ENCODE data around the gene LBHD2. TPM values are rescaled to one million over a fixed set of nuclear protein-coding genes. Genes with fewer than 3 reads are reported as not detected.

The LBHD2 gene
- polyA plus RNA-seq, 1 donor (not counting 4 experiments of a cell fraction or from before 2014, with no cell fraction given) = not detected

DNA sequence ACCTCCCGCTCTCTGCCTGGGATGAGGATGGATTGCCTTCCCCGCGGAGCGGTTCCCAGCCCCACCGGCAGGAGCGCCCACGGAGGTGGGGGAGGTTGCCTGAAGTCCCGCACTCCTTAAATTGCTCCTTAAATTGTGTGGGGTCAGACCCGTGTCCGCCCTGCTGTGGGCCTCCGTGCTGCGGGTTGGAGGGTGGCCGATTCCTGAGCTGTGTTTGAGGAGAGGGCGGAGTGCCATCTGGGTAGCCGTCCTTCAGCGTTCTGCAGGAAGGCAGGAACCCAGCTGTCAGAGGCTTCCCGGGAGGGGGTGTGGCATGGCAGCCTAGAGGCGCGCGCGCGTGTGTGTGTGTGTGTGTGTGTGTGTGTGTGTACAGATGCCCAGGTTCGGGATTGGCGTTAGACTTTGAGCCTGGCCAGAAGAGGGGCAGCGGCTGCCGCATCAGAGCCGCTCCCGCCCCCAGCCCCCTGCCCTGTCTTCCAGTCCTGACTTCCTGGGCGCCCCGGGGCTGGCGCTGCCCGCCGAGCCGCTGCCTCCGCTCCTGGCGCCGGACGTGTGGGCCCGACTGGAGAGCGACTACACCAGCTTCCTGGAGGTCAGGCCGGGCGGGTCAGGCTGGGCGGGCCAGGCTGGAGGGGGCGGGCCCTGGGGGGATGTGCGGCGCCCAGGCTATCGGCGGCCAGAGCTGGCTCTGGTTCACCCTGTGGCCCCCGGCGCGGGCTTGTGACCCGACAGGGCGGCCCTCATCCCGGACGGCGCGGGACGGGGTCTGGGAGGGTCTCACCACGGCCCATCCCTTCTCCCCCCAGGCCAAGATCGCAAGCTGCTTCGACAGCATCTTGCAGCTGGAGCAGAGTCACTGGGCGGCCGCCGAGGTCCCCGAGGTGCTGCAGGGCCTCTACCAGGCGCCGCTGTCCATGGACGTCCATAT, 19.7 kb downstream of the LBHD2 start:
- Histone ChIP-seq H3K9me3 (ENCODE audit: control insufficient read depth, low read depth, low read length) (no peaks in the 10 kb centered on the region), H3K4me2 (ENCODE audit: control insufficient read depth, extremely low read depth, insufficient read depth, low read depth, low read length) (no peak overlapping the region), H4K20me1 (ENCODE audit: control insufficient read depth, extremely low read depth, insufficient read depth, low read length) (peaks cover 2% of the 10 kb centered on the region), H3K9me1 (ENCODE audit: control insufficient read depth, extremely low read depth, insufficient read depth, low read length) (no peaks in the 10 kb centered on the region), H3K4me3 (ENCODE audit: control insufficient read depth in 2 of 3, extremely low read depth in 1 of 3, insufficient read depth in 2 of 3, low read depth in 1 of 3, low read length in 3 of 3) (no peak overlapping the region), H3K27me3 (ENCODE audit: control insufficient read depth, extremely low read depth, insufficient read depth, low read length) (peaks cover 57% of the 10 kb centered on the region), H3K9ac (ENCODE audit: control insufficient read depth, extremely low read depth, insufficient read depth, low read length) (no peak overlapping the region), H2AFZ (ENCODE audit: control insufficient read depth, low read length) (no peak overlapping the region), H3K79me2 (ENCODE audit: control insufficient read depth, insufficient read depth, low read length) (no peaks in the 10 kb centered on the region), H3K27ac (ENCODE audit: control insufficient read depth, insufficient read depth, low read length) (no peak overlapping the region), H3K36me3 (ENCODE audit: control insufficient read depth in 2 of 2, extremely low read depth in 1 of 2, insufficient read depth in 2 of 2, low read length in 2 of 2) (no peaks in the 10 kb centered on the region), H3K4me1 (ENCODE audit: control insufficient read depth, extremely low read depth, insufficient read depth, low read length) (peaks cover 2% of the 10 kb centered on the region)
- no peak for FAIRE-seq
- dilution Hi-C loops (cut with MboI; ENCODE audit: extremely low pct_ligation_motif_present, low sequenced_read_pairs) = no loop called here
- DNase-seq (ENCODE audit: low read depth, low spot score) = no peak
- TF ChIP-seq EZH2 (IDR thresholded peaks at IDR 0.05; ENCODE audit: low read length) (peak; percentile 92), CTCF (optimal IDR thresholded peaks at IDR 0.05 in 1 of 3, IDR thresholded peaks at IDR 0.05 in 1 of 3, conservative IDR thresholded peaks at IDR 0.05 in 1 of 3; ENCODE audit: extremely low read depth in 1 of 3, insufficient read depth in 2 of 3, low read length in 3 of 3) (peak in 1 of 3 experiments; percentile 40)

DNA sequence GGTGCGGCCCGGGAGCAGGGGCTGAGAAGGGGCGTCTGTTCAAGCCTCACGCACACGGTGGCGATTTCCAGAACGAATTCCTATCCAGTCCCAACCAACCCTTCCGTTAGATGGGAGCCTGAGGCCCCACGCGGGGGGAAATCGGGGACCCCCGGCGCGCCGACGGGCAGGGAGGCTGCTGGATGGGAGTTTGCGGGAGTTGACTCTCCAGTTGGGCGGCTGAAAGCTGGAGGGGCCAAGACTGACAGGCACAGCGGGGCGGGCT, 20.3 kb downstream of the LBHD2 start:
- Histone ChIP-seq H2AFZ (ENCODE audit: control insufficient read depth, low read length) (no peak overlapping the region), H3K9me3 (ENCODE audit: control insufficient read depth, low read depth, low read length) (no peaks in the 10 kb centered on the region), H3K4me2 (ENCODE audit: control insufficient read depth, extremely low read depth, insufficient read depth, low read depth, low read length) (no peak overlapping the region), H3K79me2 (ENCODE audit: control insufficient read depth, insufficient read depth, low read length) (no peaks in the 10 kb centered on the region), H4K20me1 (ENCODE audit: control insufficient read depth, extremely low read depth, insufficient read depth, low read length) (peaks cover 2% of the 10 kb centered on the region), H3K4me3 (ENCODE audit: control insufficient read depth in 2 of 3, extremely low read depth in 1 of 3, insufficient read depth in 2 of 3, low read depth in 1 of 3, low read length in 3 of 3) (no peak overlapping the region), H3K9me1 (ENCODE audit: control insufficient read depth, extremely low read depth, insufficient read depth, low read length) (no peaks in the 10 kb centered on the region), H3K27me3 (ENCODE audit: control insufficient read depth, extremely low read depth, insufficient read depth, low read length) (peaks cover 57% of the 10 kb centered on the region), H3K27ac (ENCODE audit: control insufficient read depth, insufficient read depth, low read length) (no peak overlapping the region), H3K4me1 (ENCODE audit: control insufficient read depth, extremely low read depth, insufficient read depth, low read length) (peaks cover 2% of the 10 kb centered on the region), H3K36me3 (ENCODE audit: control insufficient read depth in 2 of 2, extremely low read depth in 1 of 2, insufficient read depth in 2 of 2, low read length in 2 of 2) (no peaks in the 10 kb centered on the region), H3K9ac (ENCODE audit: control insufficient read depth, extremely low read depth, insufficient read depth, low read length) (no peak overlapping the region)
- TF ChIP-seq EZH2 (IDR thresholded peaks at IDR 0.05; ENCODE audit: low read length) = no peak
- no peak for TF ChIP-seq CTCF (optimal IDR thresholded peaks at IDR 0.05 in 1 of 3, IDR thresholded peaks at IDR 0.05 in 1 of 3, conservative IDR thresholded peaks at IDR 0.05 in 1 of 3; ENCODE audit: extremely low read depth in 1 of 3, insufficient read depth in 2 of 3, low read length in 3 of 3)
- FAIRE-seq (no peak), DNase-seq (ENCODE audit: low read depth, low spot score) (no peak)
- dilution Hi-C loops (cut with MboI; ENCODE audit: extremely low pct_ligation_motif_present, low sequenced_read_pairs) = no loop called here

Measured in keratinocyte (primary cell).